ENCODE measurements around the gene TPM2.

Gene TPM2

DNA sequence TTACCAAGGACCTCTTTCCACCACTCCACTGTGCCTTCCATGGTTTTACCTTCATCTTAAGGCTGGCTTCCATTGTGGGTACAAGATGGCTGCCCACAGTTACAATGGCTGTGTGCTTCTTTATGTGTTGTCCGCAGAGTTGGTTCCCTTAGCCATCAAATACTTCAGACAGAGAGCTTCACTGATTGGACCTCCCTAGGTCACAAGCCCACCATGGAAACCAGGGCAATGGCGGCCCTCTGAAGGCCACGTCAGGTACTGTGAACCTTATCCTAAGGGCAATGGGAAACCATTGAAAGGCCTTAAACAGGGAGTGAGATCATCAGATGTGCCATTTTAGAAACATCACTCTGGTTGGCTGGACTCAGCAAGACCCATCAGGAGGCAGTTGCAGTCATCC, 21.8 kb downstream of the TPM2 start:
- TF ChIP-seq, protein P1, sequence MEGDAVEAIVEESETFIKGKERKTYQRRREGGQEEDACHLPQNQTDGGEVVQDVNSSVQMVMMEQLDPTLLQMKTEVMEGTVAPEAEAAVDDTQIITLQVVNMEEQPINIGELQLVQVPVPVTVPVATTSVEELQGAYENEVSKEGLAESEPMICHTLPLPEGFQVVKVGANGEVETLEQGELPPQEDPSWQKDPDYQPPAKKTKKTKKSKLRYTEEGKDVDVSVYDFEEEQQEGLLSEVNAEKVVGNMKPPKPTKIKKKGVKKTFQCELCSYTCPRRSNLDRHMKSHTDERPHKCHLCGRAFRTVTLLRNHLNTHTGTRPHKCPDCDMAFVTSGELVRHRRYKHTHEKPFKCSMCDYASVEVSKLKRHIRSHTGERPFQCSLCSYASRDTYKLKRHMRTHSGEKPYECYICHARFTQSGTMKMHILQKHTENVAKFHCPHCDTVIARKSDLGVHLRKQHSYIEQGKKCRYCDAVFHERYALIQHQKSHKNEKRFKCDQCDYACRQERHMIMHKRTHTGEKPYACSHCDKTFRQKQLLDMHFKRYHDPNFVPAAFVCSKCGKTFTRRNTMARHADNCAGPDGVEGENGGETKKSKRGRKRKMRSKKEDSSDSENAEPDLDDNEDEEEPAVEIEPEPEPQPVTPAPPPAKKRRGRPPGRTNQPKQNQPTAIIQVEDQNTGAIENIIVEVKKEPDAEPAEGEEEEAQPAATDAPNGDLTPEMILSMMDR (IDR thresholded peaks at IDR 0.05; ENCODE audit: insufficient read depth, low read depth, low read length, missing control alignments) = no peak
- no peak for DNase-seq (ENCODE audit: low read depth)
- no peak overlapping the region for H3K4me3 ChIP-seq (ENCODE audit: low read depth, low read length)

DNA sequence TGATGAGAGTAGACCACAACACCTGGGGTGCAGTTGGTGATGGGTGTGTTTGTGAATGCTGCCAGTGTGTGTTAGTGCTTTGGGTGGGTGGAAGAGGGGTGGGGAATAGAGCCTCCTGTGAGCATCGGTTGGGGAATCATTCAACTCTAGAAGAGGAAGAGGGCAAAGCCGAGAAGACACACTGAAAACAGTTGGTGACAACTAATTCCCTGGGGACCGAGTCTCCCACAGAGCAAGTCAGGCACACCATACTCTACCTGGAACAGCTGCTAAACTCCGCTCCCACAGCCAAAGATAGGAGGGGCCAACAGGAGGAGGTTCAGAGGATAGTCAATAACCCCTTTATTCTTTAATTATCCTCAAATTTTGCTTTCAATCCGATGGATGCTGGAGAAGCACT, 23.2 kb downstream of the TPM2 start:
- DNase-seq (ENCODE audit: low read depth) = peak; percentile 41
- H3K4me3 ChIP-seq (ENCODE audit: low read depth, low read length) = no peak overlapping the region
- TF ChIP-seq, protein P1 (IDR thresholded peaks at IDR 0.05; ENCODE audit: insufficient read depth, low read depth, low read length, missing control alignments) = no peak

DNA sequence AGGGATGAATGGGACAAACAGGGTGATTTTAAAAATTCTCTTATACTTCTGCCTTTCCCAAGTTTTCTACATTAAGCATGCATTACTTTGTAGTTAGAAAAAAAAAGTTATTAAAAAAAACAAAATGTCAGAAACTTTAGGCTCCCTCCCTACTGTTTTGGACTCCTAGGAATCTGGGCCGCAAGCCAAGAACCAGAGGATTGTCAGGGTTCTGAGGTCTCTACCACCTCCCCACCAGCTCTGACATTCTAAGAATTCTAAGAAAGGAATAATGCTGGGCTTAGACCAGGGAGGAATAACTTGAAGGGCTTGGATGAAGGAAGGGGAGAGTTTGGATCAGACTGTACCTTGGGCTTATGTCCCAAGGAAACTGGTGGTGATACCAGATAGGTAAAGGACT, 23.7 kb downstream of the TPM2 start:
- no peak for DNase-seq (ENCODE audit: low read depth)
- TF ChIP-seq, protein P1 (IDR thresholded peaks at IDR 0.05; ENCODE audit: insufficient read depth, low read depth, low read length, missing control alignments) = no peak
- H3K4me3 ChIP-seq (ENCODE audit: low read depth, low read length) = no peak overlapping the region

DNA sequence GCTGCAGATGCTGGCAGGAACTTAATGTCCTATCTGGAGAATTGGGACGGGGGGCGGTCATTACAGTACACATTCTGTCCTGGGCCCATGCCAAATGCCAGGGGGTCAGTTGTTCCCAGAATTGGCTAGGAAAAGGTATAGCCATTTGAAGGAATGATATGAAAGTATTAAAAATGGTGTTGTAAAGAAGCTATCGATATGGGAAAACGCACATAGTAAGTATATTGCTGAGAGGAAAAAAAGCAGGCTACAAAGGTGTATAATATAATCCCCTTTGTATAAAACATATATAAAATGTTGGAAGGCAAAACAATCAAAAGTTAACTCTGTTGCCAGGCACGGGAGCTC, 24.3 kb downstream of the TPM2 start:
- TF ChIP-seq, protein P1 (IDR thresholded peaks at IDR 0.05; ENCODE audit: insufficient read depth, low read depth, low read length, missing control alignments) = no peak
- DNase-seq (ENCODE audit: low read depth) = no peak
- peak overlapping the region; percentile 72 for H3K4me3 ChIP-seq (ENCODE audit: low read depth, low read length)

DNA sequence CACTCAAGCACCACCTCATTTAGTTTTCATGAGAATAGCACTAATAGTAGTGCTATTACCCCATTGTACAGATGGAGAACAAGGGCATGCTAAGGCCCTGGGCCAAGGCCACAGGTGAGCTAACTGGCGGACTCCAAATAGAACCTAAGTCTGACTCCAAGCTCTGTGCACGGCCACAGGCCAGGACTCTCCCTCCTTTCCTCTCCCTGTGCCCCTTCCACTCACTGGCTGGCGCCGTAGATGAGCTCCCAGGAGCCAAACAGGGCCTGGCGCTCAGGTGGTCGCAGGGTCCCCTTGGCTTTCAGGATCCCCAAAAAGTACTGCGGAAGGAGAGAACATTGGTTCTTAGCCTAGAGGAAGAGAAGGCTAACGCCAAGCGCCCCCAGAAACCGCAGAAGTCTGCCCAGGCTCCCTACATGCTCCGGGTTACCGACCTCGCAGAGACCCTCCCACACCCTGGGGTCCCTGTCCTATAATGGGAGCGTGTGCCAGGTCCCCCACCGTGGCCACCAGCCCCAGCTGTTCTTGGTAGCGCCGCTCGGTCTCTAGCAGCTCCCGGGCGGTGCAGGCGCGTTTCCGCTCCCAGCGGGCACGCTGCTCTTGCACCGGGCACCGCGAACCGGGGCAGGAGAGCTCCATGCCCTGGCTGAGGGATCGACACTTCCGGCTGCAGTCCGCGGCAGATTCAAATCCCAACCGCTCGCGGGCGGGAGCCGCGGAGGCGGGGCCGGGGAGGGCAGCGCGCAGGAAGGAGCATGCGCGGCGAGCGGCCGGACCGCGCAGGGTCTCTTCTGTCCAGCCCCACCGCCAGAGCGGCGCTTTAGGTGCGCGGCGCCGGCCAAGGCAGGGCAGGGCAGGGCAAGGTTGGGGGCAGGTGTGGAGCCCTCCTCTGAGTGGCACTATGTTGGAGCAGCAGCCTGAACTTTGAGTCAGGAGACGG, 24.9 kb downstream of the TPM2 start, which contains the start of gene ARHGEF39:
ARHGEF39 (minus strand) TSS at position 665 of the 940 bp plus-strand sequence; CDS start at position 639, 26 bp downstream.
- DNase-seq (ENCODE audit: low read depth) = peak; percentile 91
- TF ChIP-seq, protein P1 (IDR thresholded peaks at IDR 0.05; ENCODE audit: insufficient read depth, low read depth, low read length, missing control alignments) = peak; percentile 14

DNA sequence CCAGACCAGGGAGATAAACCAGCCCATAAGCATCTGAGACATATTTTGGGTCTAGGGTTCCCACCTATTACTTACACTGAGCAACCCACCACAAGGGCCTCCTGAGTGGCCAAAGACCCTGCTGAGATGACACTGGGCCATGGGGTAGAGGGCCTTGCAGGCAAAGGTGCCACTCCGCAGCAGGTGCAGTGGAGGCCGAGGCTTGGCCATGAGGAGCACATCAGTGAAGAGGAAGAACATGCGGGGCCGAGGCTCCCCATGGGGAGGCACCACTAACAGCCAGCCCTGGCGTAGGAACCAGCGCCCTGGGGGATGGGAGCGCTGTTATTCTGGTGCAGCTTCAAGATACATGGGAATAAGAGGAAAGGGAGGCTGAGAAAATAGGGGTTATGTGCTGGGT, 27.3 kb downstream of the TPM2 start:
- TF ChIP-seq, protein P1 (IDR thresholded peaks at IDR 0.05; ENCODE audit: insufficient read depth, low read depth, low read length, missing control alignments) = no peak
- no peak overlapping the region for H3K4me3 ChIP-seq (ENCODE audit: low read depth, low read length)
- DNase-seq (ENCODE audit: low read depth) = no peak

More for the DNA sequence above, 24.9 kb downstream of the TPM2 start, which contains the start of gene ARHGEF39:
- peak within 1 kb of the TSS; percentile 72 for H3K4me3 ChIP-seq (ENCODE audit: low read depth, low read length)

All from GM12865 (cell line).